ENCODE results near the gene IL5RA.

The IL5RA gene

GRCh38 chr3:3059645-3060044 is 50.5 kb downstream of the IL5RA start:
- no peak for DNase-seq

GRCh38 chr3:3053974-3054373 is 56.2 kb downstream of the IL5RA start:
- no peak for DNase-seq

GRCh38 chr3:3038201-3038991 is 71.8 kb downstream of the IL5RA start:
- no peak for DNase-seq

- no peak for DNase-seq
These were observed 73.0 kb downstream of the IL5RA start for GRCh38 chr3:3037156-3037555.

GRCh38 chr3:3031326-3031725 is 78.8 kb downstream of the IL5RA start:
- no peak for DNase-seq

- DNase-seq = no peak
These were observed 82.1 kb downstream of the IL5RA start for GRCh38 chr3:3027976-3028567.

- no peak for DNase-seq
These were observed 86.9 kb downstream of the IL5RA start for GRCh38 chr3:3023111-3023745.

GRCh38 chr3:3020209-3020608 is 90.0 kb downstream of the IL5RA start:
- no peak for DNase-seq

Measured in activated CD8-positive, alpha-beta memory T cell treated with anti-CD3 and anti-CD28 coated beads, Interleukin-2, amount 50 U/mL, for 4 hours (primary cell).